Endothelial cell (in vitro differentiated cells): ENCODE results near the gene IL4. TPM values are rescaled to one million over a fixed set of nuclear protein-coding genes. Genes with fewer than 3 reads are reported as not detected.
"Not testable (repeated sequence)": the region's sequence is repeated elsewhere in the genome, so short reads cannot be mapped to it uniquely, and the experiment has no call there.

Experiments used
- DNase-seq: peaks from one replicate; pipeline ENCODE4 v3.0.0; 2021; ENCODE audit warnings: low spot score
- H3K27ac Mint-ChIP-seq: one replicate; pipeline ENCODE4 v1.8.0; 2021; ENCODE audit warnings: mixed read lengths, inconsistent platforms; ENCODE audit not compliant: unreplicated experiment
- H3K27me3 Mint-ChIP-seq: one replicate; pipeline ENCODE4 v1.8.0; 2021; ENCODE audit warnings: mild to moderate bottlenecking, moderate library complexity, mixed read lengths, inconsistent platforms; ENCODE audit not compliant: unreplicated experiment
- H3K36me3 Mint-ChIP-seq: one replicate; pipeline ENCODE4 v1.8.0; 2021; ENCODE audit warnings: mild to moderate bottlenecking, low read depth, mixed read lengths, inconsistent platforms; ENCODE audit not compliant: unreplicated experiment
- H3K4me1 Mint-ChIP-seq: one replicate; pipeline ENCODE4 v1.8.0; 2021; ENCODE audit warnings: mild to moderate bottlenecking, mixed read lengths, inconsistent platforms; ENCODE audit not compliant: unreplicated experiment
- H3K4me3 Mint-ChIP-seq: one replicate; pipeline ENCODE4 v1.8.0; 2021; ENCODE audit warnings: mild to moderate bottlenecking, mixed read lengths, inconsistent platforms; ENCODE audit not compliant: unreplicated experiment
- H3K9me3 Mint-ChIP-seq: one replicate; pipeline ENCODE4 v1.8.0; 2021; ENCODE audit warnings: mixed read lengths, inconsistent platforms; ENCODE audit not compliant: unreplicated experiment
- CTCF ChIP-seq: fragments of 200-600 bp; sonication (generic); IDR thresholded peaks from one replicate; pipeline ENCODE4 v1.5.0; 2021; ENCODE audit warnings: antibody characterized with exemption; ENCODE audit not compliant: unreplicated experiment
- long read RNA-seq: library from polyadenylated mRNA; unstranded; transcript quantifications from one replicate; pipeline ENCODE4 v2.0.0, GENCODE V29; 2020; ENCODE audit not compliant: unreplicated experiment
- total RNA-seq: library from RNA; stranded (reverse); fragmentation: NEBNext Ultra II Directional; extraction: Animal tissue kit (Norgen Biotek cat#: 25700); gene quantifications from one replicate; pipeline ENCODE4 v1.2.1, GENCODE V29; 2021; ENCODE audit not compliant: unreplicated experiment

IL4 gene
- total RNA-seq, result not detected
- long read RNA-seq, result 0 reads

- no peak within 1 kb of the TSS for H3K27ac Mint-ChIP-seq
- H3K4me3 Mint-ChIP-seq, result no peak within 1 kb of the TSS
- H3K9me3 Mint-ChIP-seq, result no peaks in the 10 kb centered on the region
- no peaks in the 10 kb centered on the region for H3K27me3 Mint-ChIP-seq
- no peak for DNase-seq
- no peaks in the 10 kb centered on the region for H3K36me3 Mint-ChIP-seq
- H3K4me1 Mint-ChIP-seq, result no peaks in the 10 kb centered on the region
- no peak for TF ChIP-seq CTCF
Observed at GRCh38 chr5:132673939-132674630, at the start of gene IL4. TSS of gene IL4 (plus strand) at chr5:132673989. CDS start at chr5:132674051, 62 bp downstream.

DNA sequence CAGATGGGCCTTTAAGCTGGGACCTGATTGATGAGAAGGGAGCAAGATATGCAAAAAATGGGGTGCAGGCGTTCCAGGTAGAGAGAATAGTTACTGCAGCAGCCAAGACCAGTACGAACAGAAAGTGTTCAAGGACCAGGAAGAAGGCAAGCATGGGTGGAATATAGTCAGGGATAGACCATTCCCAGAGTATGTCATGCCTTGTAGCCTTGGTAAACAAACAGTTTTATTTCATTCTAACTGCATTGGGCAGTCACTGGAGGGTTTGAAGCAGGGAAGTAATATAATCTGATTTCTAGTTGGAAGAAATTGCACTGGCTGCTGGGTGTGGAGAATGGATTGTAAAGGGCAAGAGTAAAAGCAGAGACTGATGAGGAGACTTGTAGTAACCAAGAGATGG, 46.3 kb upstream of the IL4 start:
- Mint-ChIP-seq H3K4me1 (no peaks in the 10 kb centered on the region), H3K27ac (no peak overlapping the region), H3K27me3 (peaks cover 4% of the 10 kb centered on the region), H3K9me3 (no peaks in the 10 kb centered on the region), H3K36me3 (no peaks in the 10 kb centered on the region), H3K4me3 (no peak overlapping the region)
- DNase-seq, result no peak
- TF ChIP-seq CTCF, result no peak

DNA sequence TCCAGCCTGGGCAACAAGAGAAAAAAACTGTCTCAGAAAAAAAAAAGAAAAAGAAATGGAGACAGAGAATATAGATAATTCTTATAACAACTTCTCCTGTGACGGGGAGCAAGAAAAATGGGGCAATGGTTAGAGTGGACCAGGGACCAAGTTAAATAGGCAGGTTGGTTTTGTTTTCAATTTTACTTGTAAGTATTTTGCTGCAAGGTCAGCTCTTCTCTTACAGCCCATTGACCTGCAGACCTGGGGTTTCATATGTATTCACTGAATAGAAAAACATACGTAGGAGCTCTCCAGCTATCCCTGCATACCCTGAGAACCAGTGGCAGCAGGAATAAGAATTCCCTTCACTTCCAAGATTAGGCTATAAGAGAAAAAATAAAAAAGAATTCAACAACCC, 45.0 kb upstream of the IL4 start:
- Mint-ChIP-seq H3K36me3 (no peaks in the 10 kb centered on the region), H3K27me3 (peaks cover 4% of the 10 kb centered on the region), H3K4me3 (no peak overlapping the region), H3K4me1 (no peaks in the 10 kb centered on the region), H3K9me3 (no peaks in the 10 kb centered on the region), H3K27ac (no peak overlapping the region)
- DNase-seq, result no peak
- TF ChIP-seq CTCF, result no peak

- Mint-ChIP-seq H3K36me3 (no peaks in the 10 kb centered on the region), H3K27ac (peak overlapping the region; percentile 33), H3K9me3 (no peaks in the 10 kb centered on the region), H3K27me3 (peaks cover 4% of the 10 kb centered on the region), H3K4me1 (no peaks in the 10 kb centered on the region), H3K4me3 (no peak overlapping the region)
- no peak for DNase-seq
- no peak for TF ChIP-seq CTCF
Observed at GRCh38 chr5:132629230-132629944, 44.4 kb upstream of the IL4 start.

- H3K27ac Mint-ChIP-seq, DNase-seq, H3K27me3 Mint-ChIP-seq, H3K4me1 Mint-ChIP-seq, H3K36me3 Mint-ChIP-seq, H3K9me3 Mint-ChIP-seq, H3K4me3 Mint-ChIP-seq: not testable (repeated sequence)
Observed at GRCh38 chr5:132633587-132633986, 40.2 kb upstream of the IL4 start.
